HG03469 (cell line): ENCODE results near the gene RILPL2.
A peak's percentile ranks its signal among the peaks of the same experiment; 100 is the strongest.
"Not testable (repeated sequence)": the region's sequence is repeated elsewhere in the genome, so short reads cannot be mapped to it uniquely, and the experiment has no call there.

ENCODE experiments used
- ATAC-seq: cut with Tn5 transposase; IDR thresholded peaks from one replicate; pipeline ENCODE4 v1.9.1; 2021; ENCODE audit warnings: mild to moderate bottlenecking, moderate library complexity, moderate number of reproducible peaks; ENCODE audit not compliant: unreplicated experiment

RILPL2 gene

DNA sequence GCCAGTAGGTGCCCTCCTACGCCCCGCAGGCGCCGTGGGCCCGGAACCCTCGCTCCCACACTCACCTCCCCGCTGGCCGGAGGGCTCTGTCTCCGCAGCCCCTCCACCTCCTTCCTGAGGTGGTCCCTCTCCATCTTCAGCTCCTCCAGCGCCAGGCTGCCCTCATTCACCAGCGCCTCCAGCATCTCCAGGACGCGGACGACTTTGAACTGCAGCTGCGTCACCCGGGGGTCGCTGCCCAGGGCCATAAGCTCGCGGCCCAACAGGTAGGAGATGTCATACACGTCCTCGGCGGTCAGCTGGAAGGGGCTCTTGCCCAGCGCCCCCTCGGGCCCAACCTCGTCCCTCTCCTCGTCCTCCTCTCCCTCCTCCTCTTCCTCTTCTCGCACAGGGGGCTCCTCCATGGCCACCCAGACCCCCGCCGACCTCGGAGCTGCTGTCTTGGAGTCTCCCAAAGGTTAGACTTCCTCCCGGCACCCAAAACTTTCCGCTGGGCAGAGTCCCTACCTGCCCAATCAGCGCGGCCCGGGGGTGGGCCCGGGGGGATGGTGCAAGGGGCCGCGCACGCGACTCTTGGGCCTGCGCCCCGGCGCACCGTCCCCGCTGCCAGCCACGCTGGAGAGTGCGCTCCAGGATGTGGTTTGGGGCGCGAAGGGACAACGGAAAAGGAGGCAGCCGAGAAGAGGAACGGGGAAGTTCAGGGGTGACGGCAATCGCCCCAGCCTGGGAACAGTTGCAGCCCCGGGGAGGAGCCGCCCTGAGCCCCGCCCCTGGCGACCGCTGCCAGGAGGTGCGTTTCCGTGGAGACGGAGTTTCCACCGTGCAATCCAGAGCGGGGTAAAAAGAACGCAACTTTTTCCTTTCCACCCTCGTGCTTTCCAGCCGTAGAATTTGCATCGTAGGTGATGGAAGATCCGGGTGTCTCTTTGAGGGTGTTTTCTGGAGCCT is at the start of gene RILPL2:
RILPL2 (minus strand) TSS at position 668 of the 948 bp plus-strand sequence; CDS start at position 404, 264 bp downstream.
- peak; percentile 36 for ATAC-seq

DNA sequence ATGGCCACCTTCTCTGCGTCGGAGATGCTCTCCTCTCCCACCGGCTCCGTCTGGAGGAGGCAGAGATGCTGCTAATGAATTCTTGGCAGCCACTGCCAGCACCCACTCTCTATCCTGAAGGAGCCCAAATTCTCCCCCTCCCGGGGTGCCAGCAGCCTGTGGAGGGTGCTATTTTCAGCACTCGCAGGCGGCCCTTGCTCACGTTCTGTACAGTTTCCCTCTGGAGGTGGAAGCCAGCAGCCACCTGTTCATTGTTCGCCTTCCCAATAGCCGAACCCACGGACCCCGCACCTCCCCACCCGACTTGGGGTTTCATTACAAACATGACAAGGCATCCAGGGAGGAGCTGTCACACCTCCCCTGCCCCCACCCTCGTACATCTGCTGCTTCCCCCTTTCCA is 49.3 kb upstream of the RILPL2 start:
- ATAC-seq, result no peak

DNA sequence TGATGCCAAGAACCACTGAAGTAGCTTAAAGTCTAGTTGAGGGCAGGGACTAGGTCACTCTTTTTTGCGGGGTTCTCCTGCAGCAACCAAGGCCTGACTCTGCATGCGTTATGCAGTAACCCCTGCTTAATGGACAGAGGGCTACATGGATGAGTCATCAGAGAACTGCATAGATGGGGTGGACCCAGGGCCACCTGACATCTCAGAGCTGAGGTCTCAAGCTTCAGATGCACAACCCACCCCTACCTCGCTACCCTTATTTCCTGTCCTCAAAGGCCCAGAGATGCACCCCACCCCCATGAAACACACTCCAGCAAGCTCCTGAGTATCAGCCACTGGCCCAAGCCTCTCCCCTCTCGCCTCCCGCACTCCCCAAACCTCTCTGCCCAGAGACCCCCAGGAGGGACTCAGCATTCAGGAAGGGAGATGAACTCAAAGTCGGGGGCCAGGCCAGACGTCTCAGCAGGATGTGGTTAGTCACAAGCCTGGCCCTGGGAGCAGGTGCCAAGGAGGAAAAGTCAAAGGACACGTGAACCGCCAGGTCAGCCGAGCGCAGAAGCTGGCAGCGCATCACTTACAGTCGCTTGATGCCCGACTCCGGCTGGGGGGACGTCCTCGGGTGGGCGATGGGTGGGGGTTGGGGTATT is 47.2 kb upstream of the RILPL2 start:
- no peak for ATAC-seq

GRCh38 chr12:123482876-123483275 is 46.4 kb upstream of the RILPL2 start:
- ATAC-seq, result no peak

DNA sequence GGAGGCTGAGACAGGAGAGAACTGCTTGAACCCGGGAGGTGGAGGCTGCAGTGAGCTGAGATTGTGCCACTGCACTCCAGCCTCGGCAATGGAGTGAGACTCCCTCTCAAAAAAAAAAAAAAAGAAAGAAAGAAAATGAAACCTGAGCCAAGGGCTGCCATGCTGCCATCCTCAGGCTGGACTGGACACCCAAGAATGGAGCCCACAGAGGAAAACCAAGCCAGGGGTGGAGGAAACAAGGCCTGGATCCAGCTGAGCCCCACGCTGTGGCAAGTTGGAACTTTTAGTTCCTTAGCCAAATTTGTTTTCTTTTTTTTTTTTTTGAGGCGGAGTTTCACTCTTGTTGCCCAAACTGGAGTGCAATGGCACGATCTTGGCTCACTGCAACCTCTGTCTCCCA is 44.8 kb upstream of the RILPL2 start:
- not testable (repeated sequence) for ATAC-seq

GRCh38 chr12:123479442-123480180 is 43.1 kb upstream of the RILPL2 start:
- ATAC-seq, result no peak

GRCh38 chr12:123478762-123479161 is 42.3 kb upstream of the RILPL2 start:
- no peak for ATAC-seq

DNA sequence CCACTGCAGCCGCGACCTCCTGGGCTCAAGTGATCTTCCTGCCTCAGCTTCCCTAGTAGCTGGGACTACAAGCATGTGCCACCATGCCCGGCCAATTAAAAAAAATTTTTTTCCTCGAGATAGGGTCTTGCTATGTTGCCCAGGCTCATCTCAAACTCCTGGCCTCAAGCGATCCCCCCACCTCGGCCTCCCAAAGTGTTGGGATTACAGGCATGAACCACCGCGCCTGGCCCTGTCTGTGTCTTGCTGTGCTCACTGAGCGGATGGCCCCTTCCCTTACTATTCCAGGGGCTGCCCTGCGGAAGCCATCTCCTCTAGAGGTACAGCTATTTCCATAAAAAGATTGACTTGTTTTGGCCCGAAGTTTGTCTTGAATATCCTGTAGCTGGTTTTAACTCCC is 41.6 kb upstream of the RILPL2 start:
- no peak for ATAC-seq

GRCh38 chr12:123475246-123475703 is 38.8 kb upstream of the RILPL2 start:
- ATAC-seq, result no peak

GRCh38 chr12:123474485-123475245 is 38.2 kb upstream of the RILPL2 start:
- ATAC-seq, result no peak

GRCh38 chr12:123472438-123472849 is 36.0 kb upstream of the RILPL2 start:
- no peak for ATAC-seq

GRCh38 chr12:123471374-123472068 is 35.0 kb upstream of the RILPL2 start:
- ATAC-seq, result no peak

DNA sequence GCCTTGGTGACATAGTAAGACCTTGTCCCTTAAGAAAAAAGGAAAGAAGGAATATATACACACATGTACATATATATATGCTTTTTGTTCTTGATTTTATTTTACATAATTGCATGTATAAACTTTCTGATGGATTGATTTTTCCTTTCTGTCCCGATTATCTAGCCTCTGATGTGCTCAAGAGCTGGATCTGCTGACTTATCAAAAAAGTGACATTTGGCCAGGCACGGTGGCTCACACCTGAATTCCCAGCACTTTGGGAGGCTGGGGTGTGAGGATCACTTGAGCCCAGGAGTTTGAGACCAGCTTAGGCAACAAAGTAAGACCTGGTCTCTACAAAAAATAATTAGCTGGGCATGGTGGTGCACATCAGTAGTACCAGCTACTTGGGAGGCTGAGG is 33.5 kb upstream of the RILPL2 start:
- no peak for ATAC-seq

GRCh38 chr12:123468786-123469185 is 32.3 kb upstream of the RILPL2 start:
- ATAC-seq, result no peak

- ATAC-seq, result no peak
Measured at GRCh38 chr12:123465084-123465483, 28.6 kb upstream of the RILPL2 start.

DNA sequence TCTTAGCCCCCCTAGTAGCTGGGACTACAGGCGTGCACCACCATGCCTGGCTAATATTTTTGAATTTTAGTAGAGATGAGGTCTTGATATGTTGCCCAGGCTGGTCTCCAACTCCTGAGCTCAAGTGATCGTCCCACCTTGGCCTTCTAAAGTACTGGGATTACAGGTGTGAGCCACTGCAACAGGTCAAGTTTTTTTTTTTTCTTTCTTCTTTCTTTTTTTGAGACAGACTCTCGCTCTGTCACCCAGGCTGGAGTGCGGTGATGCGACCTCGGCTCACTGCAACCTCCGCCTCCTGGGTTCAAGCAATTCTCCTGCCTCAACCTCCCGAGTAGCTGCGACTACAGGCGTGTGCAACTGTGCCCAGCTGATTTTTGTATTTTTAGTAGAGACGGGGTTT is 26.7 kb upstream of the RILPL2 start:
- not testable (repeated sequence) for ATAC-seq

GRCh38 chr12:123457980-123458779 is 21.7 kb upstream of the RILPL2 start, which contains the start of gene SNRNP35:
TSS of gene SNRNP35 (plus strand) at chr12:123458139. CDS start at chr12:123465541, 7,402 bp downstream.
- no peak for ATAC-seq

- no peak for ATAC-seq
Measured at GRCh38 chr12:123453165-123453564, 16.7 kb upstream of the RILPL2 start.

GRCh38 chr12:123452276-123452550 is 15.7 kb upstream of the RILPL2 start:
- ATAC-seq, result not testable (repeated sequence)
